Stimulated activated CD8-positive, alpha-beta memory T cell treated with anti-CD3 and anti-CD28 coated beads, Interleukin-12 subunit alpha, Interleukin-12 subunit beta, amount 100 ng/mL, for 24 hours (primary cell): Measurements from ENCODE around the gene GAB2.
"Not testable (repeated sequence)": the region's sequence is repeated elsewhere in the genome, so short reads cannot be mapped to it uniquely, and the experiment has no call there.

Experiments used
- DNase-seq: peaks from one replicate; pipeline ENCODE4 v3.0.0-alpha.2; 2020; ENCODE audit errors: extremely low read depth

Gene GAB2

DNA sequence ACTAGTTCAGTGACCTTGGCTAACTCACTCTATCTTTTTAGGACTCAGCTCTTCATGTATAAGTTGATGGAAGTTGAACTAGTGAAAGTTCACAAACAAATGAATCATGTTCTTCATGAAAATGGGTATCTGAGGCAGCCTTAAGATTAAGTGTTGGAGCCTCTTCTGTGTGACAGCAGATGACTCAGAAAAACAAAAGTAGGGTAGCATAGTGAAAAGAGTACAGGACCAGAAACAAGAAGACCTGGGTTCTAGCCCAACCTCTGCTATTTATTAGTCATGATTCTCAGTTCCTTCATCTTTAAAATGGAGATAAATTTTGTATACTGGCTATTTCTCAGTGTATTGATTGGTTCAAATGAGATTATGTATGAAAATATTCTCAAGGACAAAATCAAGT lies 168.7 kb downstream of the GAB2 start:
- no peak for DNase-seq

DNA sequence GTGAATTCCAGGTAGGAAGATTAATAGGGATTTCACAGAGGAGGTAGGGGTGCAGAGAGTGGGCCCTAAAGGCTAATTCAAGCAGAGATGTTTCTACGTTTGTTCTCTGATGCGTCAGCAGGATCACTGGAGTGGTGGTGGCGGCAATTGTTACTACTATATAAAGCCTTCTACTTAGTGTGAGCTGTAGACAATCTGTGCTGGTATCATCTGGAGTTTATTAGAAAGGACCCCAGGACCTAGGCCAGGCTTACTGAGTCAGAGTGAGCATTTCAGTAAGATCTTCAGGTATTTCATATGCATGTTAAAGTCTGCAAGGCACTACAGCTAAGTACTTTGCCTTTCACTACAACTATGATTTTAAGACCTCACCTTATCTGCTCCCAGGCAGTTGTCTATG lies 169.4 kb downstream of the GAB2 start:
- DNase-seq, result no peak

GRCh38 chr11:78244546-78245255 lies 172.9 kb downstream of the GAB2 start:
- no peak for DNase-seq

- DNase-seq, result no peak
These were observed 173.5 kb downstream of the GAB2 start for GRCh38 chr11:78244080-78244479.

GRCh38 chr11:78241475-78241874 lies 176.1 kb downstream of the GAB2 start:
- no peak for DNase-seq

GRCh38 chr11:78239781-78240180 lies 177.8 kb downstream of the GAB2 start:
- no peak for DNase-seq

DNA sequence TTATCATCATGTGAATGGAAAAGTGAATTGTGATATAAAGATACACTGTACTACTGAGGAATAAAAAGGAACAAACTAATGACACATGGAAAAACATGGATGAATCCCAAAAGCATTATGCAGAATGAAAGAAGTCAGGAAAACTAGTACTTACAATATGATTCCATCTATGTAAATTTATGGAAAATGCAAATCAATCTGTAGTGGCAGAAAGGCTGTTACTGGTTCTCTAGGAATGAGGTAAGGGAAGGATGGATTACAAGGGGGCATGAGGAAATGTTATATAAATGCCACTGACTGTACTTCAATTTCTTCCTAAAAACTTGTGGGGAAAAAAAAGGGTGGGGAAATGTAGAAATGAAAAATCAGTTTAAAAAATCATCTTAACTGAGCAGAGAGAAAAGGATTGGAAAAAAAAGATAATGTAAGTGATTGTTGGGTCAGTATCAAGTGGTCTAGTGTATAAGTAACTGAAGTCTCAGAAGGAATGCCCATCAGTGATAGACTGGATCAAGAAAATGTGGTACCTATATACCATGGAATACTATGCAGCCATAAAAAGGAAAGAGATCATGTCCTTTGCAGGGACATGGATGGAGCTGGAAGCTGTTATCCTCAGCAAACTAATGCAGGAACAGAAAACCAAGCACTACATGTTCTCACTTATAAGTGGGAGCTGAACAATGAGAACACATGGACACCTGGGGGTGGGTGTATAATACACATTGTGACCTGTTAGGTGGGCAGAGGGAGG lies 180.2 kb downstream of the GAB2 start:
- DNase-seq, result no peak

- no peak for DNase-seq
These were observed 183.6 kb downstream of the GAB2 start for GRCh38 chr11:78234006-78234405.

- DNase-seq, result not testable (repeated sequence)
These were observed 184.6 kb downstream of the GAB2 start for GRCh38 chr11:78233046-78233445.

DNA sequence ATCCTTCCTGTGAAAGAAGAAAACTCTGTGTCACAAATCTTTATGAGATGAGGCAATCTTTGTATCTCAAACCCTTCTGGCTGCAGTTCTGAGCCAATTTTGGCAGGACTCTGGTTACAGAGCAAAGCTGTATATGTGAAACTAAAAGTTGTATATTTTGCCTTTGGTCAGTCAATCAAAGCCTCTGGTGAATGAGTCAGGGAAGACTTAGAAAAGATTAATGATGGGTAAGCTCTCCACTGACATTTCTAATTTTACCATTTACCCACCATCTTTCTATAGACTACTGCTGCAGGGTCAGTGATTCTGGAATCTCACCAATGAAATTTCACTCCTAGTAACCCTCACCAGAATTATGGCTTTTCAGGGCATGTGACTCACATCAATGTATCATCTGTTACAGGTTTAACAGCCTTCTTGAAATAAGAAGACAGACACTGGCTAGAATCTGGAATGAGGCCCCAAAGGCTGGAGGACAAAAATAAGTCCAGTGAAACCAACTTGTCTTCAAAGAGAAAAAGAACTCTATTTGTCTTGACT lies 185.6 kb downstream of the GAB2 start:
- no peak for DNase-seq

DNA sequence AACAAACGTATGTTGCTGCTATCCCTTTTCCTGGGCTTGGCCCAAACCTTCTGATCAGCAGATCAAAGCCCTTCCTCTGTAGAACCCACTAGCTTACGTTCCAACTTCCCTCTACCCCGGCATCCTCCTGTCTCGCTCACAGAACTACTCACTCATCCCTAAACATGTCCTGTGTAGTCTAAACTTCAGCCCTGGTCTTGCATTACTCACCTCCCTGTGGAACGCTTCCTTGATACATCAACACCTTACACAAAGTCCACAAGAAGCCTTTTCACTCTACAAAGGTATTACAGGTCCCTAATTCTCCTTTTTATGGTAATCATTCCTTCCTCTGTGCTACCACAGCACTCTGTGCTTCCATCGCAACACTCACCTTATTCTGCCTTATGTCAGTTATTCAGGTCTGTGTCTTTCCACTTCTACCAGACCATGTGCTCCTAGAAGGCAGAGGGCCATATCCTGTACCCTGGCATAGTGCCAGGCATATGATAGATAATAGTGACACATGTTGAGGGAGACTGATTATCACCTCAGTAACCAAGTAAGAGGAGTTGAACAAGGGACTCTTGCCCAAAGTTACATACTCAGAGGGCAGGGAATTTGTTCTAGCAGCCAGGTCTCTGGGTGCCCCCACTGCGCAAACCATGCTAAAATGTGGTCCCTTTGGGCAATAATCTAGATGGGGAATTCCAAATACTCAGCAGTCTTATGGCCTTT lies 187.3 kb downstream of the GAB2 start:
- DNase-seq, result no peak

- no peak for DNase-seq
These were observed 188.5 kb downstream of the GAB2 start for GRCh38 chr11:78229106-78229505.

DNA sequence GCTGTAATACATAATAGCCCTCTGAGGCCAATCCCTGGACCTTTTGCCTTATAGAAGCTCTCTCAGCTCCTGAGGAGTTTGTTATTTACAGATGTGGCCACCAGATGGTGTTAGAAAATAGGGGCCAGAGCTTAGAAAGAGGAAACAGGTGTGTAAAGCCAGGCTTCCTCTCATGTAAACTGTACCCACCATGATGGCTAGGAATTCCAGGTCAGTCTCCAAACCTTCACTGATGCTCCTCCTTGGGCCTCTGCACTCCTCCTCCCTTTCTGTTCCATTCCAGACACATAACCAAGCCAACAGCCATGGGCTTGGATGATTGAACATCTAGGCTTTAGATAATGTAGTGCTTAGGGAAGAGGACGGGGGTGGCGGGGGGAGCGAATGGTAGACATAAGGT lies 189.2 kb downstream of the GAB2 start:
- no peak for DNase-seq

DNA sequence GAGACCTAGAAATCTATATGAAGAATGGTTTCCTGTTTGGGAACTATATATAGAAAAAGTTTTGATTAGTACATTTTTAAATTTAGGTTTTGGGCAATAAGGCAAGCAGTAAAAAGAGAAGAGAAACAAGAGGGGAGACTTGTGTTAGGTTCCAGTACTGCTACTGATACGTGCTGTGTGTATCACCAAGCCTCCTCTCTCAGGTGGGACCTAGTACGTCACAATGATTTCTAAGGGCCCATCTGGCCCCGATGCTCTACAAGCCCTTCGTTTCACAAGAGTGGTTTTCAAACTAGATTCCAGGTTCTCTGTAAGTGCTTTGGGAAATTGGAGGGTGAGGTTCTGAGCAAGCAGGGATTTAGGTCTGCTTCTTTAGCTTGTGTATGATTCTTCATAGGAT lies 189.7 kb downstream of the GAB2 start:
- DNase-seq, result no peak

GRCh38 chr11:78226684-78227680 lies 190.6 kb downstream of the GAB2 start:
- no peak for DNase-seq

- no peak for DNase-seq
These were observed 192.7 kb downstream of the GAB2 start for GRCh38 chr11:78224906-78225420.

GRCh38 chr11:78224506-78224905 lies 193.1 kb downstream of the GAB2 start:
- DNase-seq, result no peak

GRCh38 chr11:78223320-78223954 lies 194.2 kb downstream of the GAB2 start:
- no peak for DNase-seq

- not testable (repeated sequence) for DNase-seq
These were observed 194.9 kb downstream of the GAB2 start for GRCh38 chr11:78222726-78223125.
